Activated CD4-positive, alpha-beta T cell treated with anti-CD3 and anti-CD28 coated beads for 24 hours (primary cell): Measurements from ENCODE around the gene HSF5.
A peak's percentile ranks its signal among the peaks of the same experiment; 100 is the strongest.

Experiments
- DNase-seq, 2 donors: peaks; one replicate each; pipeline ENCODE4 v3.0.0-alpha.2; 2020; ENCODE audit warnings: low read depth in 2 of 2

Gene HSF5, protein sequence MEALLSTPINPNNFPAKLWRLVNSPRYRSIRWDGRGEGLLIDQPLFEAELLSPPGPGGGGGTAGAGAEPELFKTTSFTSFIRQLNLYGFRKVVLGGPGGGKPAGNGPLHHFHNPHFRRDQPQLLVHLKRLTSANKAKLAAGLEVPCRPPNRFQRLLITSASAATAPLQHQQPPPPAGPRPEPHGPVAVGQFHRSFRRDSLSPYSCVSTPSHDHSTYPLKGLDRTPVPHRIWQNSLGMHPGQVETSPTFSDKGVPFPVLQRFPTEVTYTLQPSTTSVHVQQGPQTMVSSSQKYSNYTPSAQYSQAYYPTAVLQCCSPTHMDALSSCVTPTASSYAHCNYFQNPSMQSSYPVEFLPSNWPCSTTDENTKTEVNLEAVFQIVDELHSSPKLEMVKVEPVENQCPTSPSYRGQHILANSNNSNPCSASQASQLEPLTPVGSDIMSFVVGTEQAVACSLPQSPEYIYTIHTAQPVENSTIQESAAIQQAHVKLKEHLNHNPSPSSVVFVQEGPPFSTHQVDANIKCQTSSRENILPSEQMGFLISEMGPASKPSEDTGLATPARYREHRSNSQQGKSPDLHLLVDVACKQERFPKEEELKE

DNA sequence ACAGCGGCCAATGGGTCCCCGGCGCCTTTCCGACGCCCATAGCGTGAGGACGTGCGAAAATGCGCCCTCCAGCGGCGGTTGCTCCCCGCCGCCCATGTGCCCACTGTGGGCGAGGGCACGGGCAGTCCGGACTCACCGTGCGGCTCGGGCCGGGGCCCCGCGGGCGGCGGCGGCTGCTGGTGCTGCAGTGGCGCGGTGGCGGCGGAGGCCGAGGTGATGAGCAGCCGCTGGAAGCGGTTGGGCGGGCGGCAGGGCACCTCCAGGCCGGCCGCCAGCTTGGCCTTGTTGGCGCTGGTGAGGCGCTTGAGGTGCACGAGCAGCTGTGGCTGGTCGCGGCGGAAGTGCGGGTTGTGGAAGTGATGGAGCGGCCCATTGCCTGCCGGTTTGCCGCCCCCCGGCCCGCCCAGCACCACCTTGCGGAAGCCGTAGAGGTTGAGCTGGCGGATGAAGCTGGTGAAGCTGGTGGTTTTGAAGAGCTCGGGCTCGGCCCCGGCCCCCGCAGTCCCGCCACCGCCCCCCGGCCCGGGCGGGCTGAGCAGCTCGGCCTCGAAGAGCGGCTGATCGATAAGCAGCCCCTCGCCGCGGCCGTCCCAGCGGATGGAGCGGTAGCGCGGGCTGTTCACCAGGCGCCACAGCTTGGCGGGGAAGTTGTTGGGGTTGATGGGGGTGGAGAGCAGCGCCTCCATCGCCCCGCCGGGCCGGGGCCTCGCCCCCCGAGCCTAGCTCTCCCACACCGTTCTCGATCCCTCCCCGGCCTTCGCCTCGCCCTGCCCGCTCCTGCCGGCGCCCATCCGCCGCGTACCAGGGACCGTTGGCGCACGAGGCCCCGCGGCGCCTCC, at the start of gene HSF5:
Gene HSF5 (minus strand): TSS at position 820 of the 839 bp plus-strand sequence. CDS start 134 bp downstream, at position 686.
- DNase-seq: peak; percentile 53 to 57

DNA sequence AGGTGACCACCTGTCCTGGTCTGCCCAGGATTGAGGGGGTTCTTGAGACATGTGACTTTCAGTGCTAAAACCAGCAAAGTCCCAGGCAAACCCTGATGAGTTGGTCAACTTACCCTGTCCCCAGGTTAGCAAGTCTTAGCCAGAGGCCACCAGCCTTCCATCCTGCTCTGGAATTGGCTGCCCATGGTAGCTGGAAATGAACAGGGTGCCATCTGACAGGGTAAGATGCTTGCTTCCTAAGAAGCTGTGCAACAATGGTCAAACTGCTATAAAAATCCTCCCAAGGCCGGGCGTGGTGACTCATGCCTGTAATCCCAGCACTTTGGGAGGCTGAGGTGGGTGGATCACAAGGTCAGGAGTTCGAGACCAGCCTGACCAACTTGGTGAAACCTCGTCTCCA, 49.1 kb upstream of the HSF5 start:
- no peak for DNase-seq

DNA sequence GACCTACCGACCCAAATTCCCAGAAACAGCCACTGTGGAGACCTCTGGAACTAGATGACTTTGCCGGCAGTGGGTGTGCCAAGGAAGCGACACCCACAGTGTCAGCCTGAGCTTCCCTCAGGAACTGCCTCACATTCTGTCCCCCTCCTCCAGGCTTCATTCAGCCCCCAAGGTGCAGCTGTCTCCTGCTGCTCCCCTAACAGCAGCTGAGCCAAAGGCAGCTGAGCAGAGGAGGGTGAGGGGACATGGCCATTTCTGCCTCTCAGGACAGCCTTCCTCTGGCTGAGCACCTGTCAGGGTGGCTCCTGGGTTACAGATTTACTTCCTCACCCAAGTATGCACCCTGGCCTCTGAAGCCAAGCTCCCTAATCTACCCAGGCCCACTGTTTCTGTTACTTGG, 48.3 kb upstream of the HSF5 start:
- DNase-seq: no peak

DNA sequence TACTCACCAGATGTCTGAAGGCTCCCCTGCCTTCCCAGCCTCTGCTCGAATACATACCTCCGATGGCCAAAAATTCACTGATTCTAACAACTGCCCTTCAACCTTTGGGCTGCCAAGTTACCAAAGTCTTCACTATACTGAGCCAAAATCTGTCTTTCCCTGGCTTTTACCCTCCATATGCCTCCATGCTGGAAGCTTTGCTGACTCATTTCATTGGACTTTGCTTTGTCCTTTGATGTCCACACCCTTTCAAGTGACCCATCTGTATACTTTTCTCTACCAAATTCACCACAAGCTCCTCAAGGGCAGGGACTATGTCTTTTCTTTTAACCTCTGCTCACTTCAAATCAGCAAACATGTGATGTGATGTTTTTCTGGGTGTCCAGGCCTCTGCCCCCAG, 47.2 kb upstream of the HSF5 start:
- DNase-seq: no peak

DNA sequence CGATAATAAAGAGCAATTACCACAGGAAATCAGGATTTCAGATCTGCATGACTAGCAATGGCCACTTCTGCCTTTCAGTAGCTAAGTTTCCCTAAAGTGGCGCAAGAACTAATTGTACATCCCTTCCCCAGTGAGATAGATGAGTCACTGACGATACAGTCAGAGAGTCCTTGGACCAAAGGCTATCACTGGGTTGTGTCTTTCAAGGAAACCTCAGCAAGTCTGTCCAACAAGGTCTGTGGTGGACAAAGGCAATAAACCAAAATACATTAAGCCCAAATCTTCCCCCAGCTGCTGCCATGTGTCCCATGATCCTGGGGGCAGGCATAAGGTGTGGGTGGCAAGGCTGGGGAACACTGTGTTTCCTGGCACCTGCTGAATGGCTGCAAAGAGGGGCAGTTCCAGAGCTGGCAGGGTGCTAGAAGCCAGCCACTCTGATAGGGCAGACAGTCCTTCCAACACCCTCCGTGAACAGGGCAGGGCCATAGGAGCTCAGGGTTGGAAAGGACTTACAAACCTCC, 46.8 kb upstream of the HSF5 start:
- DNase-seq: no peak

DNA sequence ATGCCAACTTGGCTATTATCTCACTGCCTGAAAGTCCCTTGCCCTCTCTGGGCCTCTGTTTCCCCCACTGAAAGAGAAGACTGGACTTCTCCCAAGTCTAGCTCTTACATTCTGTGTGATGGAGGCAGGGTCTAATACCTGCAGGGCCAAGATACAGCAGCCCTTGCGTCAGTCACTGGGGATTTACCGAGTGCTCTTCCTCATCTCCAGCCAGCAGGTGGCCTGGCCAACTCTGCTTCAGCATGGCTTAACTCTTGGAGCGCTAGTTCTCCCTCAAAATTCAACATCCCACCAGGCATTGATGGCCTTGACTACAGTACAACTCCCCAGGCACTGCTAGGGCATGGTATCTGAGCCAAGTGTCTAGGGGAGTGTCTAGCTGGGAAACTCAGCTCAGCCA, 46.1 kb upstream of the HSF5 start:
- no peak for DNase-seq

DNA sequence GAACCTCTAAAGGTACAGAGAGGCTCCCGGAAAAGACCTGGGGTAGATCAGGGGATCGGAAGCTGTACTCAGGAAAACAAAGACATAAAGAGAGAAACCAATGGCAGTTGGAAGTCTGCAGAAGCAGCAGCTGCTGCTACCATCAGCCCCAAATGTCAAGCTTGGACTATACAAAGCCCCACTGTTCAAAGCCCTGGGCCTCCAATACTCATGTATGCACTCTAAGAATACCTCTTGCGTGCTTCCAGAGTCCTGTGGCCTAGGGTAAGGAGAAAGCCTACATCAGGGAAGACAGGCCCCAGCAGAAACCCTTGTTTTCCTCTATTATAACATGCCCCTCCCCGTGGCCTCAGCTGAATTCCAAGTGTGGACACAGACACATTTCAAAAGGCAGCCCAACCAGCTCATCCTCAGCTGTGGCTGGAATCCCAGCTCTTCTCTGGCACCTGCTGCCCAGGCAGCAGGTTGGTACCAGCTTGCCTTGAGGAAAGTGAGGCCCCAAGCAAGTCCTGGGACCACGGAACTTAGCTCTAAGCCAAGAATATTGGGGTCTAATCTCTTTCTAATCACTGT, 45.5 kb upstream of the HSF5 start:
- no peak for DNase-seq

DNA sequence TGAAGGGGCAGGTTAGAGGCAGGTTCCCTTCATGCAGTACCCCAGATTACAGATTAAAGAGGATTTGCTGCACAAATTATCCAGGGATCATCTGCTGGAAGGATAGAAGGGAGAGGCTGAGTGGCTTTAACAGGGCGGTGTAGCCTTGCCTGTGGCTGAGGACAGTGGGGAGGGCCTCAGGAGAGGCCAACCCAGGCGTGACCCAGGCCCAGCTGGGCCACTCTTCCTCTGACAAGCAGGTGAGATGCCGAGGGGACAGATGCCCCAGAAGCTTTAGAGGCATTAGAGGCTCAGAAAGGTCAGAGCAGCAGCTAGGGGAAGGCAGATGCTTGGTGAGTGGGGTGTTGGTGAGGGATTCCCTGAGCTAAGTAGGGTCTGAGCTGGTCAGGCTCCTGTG, 44.3 kb upstream of the HSF5 start:
- DNase-seq: no peak

DNA sequence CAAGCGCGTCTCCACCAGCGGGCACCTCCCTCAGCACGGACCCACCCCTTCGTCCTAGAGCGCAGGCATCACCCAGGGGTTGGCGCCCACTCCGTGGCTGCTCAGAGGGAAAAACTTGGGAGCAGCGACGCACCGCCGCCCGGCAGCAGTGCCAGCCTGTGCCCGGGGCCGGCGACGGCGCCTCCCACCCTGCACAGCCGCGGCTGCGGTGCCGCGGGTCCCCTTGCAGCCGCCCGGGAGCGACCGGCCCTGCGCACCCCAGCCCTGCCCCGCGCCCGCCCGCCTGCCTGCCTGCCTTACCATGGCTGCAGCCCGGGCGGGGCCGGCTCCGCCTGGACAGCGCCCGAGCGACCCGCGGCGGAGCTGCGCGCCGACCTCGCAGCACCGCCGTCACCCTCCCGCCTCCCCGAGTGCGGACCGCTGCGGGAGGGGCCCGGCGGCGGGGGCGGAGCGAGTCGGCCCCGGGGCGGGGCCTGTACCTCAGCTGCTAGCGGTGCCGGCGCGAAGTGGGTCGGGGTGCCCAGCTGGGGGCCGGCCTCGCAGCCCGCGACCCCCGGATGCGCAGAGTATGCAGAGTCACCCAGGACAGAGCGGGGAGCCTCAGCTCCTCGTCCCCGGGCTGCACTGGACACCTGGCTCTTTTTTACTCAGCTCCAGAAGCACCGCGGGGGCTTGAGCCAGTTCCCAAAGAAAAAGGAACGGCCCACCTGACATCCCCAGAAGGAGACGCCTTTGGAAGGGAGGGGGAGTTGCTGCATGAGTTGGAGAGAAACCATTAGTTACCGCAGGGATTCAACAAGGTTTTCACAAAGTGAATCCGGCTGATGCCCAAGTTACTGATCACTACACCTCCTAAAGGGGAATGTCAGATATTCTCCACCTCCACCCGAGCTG, 43.7 kb upstream of the HSF5 start:
- DNase-seq: peak; percentile 45 to 47

DNA sequence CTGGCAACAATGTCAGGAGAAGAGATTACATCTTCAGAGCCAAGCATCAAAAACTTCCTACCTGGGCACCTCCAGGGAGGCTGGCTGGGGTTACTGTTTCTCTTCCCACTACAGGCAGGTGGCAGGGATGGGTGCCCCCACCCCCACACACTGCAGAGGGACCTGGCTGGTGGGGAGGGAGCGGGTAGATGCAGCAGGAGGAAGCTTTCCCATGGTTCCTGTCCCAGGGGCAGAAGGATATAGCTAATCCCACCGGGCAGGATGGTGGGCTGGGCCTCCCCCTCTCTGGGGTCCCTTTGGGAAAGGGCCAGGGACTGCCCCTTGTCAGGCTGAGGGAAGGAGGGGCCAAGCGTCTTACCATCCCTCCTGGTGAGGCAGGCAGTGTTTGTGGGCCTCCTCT, 42.9 kb upstream of the HSF5 start:
- DNase-seq: no peak

DNA sequence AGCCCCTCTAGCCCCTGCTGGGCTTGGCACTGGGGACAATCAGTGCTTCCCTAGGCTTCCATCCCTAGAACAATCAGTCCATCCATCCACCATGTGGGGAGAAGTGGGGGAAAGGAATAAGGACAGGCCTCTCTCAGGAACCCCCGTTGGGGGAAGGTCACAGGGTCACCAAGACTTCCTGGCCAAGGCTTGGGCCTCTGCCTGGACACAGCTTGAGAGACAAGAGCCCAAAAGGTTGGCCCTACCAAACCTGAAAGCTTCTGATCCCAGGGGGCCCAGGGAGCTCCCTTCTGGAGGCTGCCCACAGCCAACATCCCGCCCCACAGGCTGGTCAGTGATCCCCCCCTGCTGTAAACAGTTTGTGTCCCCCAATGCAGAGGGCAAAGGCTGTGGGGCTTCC, 42.4 kb upstream of the HSF5 start:
- DNase-seq: no peak

DNA sequence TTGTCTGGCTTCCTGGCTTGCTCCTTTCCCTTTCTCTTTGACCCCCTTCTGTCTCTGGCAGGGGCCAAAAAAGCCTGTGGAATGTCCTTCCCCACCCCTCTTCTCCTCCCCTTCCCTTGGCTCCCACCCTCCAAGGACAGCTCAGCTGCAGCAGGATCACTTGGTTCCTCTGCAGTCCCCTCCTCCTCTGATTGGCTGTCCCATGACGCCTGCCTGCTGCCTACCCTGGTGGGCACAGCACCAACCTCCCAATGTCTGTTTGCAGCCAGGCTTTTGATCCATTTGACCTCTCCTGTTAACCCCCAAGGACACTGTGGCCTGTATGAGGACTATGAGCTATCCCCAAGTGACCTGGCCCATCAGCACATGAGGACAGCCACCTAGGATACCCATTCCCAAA, 41.1 kb upstream of the HSF5 start:
- no peak for DNase-seq

DNA sequence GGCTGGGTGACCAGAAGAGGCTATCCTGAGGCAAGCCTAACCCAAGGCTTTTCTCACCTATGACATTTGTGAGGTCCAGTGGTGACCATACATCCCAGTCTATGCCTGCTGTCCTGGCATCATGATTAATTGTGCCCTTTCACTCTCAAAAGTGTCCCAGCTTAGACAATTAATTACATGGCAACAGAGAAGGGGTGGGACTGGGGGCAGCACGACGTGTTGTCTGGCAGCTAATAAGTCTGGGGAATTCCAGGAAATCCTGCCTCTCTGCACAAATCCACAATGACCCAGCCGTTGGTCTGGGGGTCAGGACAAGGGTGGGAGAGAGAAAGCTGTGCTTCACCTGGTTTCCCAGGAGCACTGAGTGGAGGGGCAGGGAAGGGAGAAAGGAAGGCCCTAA, 40.2 kb upstream of the HSF5 start:
- DNase-seq: no peak

DNA sequence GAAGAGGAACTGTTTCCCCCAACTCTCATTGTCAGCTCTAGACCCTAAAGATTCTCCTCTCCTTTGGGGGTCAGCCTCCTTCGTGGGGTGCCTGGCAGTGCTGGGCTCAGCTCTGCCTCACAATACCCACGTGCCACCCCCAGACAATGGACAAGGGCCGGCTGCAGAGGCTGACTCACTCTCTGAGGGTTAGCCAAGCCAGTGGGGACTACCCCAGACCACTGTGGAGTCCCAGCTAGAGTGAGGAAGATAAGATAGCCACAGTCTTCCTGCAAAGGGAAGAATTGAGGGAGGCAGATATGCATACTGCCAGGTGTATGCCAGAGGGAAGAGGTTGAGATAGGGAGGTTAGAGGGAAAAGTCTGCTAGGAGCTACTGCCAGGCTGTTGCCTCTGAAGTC, 39.7 kb upstream of the HSF5 start:
- DNase-seq: no peak

DNA sequence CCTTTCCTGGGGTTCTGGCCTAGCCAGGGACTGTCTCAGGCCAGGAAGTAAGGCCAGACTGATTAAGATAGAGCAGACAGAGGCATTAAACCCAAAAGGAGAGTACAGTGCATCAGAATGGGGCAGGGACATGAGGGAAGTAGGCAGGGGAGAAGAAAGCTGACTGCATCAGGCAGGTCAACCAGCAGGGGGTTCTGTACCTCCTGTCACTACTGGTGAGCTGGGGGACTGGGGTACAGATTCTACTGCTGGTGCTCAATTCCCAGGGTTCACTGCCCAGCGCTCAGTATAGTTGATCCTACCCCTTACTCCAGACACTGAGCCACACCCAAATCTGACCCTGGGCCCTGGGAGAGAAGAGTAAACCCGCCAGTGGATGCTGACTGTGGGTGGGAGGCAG, 39.1 kb upstream of the HSF5 start:
- no peak for DNase-seq

DNA sequence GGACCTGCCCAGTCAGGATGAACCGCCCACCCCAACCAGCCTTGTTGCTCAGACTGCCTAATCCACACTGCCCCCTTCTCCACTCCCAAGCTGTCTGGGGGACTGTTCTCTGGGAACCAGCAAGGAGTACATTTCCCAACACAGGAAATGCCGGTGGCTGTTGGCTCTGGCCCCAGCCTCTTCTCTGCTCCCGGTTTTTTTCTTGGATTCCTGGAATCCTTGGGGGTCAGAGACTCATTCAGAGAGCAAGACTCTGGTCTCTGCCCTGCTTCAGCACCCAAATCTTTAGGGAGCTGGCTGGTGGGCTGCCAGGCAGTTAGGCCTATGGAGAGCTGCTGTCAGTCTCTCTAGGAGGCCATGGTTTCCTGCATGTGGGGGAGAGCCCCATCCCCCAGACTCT, 37.0 kb upstream of the HSF5 start:
- no peak for DNase-seq

DNA sequence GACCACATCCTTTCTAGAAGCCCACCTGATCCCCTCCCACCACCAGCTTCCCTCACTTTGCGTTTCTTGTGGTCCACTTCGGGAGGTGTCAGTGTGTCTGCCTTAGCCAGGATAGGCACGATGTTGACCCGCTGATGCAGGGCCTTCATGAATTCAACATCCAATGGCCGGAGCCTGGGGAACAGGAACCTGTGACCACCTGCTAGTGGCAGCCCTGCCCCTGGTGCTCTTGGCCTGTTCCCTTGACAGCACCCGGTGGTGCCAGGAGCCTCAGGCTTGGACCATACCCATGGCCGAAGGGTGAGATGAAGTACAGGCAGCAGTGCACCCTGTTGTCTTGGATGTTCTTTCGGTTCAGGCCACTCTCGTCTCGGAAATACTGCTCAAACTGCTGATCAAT, 33.5 kb upstream of the HSF5 start:
- DNase-seq: no peak

DNA sequence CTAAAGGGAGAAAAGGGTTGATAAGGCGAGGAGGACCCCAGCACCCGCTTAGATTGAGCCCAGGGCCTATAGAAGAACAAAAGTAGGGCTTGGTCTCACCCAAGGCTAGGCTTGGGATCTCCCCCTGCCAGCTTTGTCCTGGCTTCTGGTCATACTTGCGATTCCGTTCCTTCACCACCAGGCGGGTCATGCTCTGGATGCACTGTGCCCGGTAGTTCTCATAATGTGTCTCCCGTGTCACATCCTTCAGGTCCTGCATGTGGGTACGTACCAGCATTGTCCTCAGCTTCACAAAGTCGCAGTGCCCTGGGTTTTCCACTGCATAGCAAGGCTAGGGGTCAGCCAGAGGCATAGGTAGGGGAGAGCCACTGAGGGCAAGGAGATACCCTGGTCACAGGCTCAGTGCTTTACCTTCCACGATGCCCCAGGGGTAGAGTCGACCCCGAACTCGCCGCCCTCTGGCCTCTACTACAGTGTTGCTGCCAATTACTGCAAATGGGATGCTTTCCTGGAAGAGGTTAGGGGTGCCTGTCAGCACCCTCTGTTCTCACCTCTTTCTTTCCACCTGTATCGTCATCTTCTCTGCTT, 32.7 kb upstream of the HSF5 start:
- no peak for DNase-seq

DNA sequence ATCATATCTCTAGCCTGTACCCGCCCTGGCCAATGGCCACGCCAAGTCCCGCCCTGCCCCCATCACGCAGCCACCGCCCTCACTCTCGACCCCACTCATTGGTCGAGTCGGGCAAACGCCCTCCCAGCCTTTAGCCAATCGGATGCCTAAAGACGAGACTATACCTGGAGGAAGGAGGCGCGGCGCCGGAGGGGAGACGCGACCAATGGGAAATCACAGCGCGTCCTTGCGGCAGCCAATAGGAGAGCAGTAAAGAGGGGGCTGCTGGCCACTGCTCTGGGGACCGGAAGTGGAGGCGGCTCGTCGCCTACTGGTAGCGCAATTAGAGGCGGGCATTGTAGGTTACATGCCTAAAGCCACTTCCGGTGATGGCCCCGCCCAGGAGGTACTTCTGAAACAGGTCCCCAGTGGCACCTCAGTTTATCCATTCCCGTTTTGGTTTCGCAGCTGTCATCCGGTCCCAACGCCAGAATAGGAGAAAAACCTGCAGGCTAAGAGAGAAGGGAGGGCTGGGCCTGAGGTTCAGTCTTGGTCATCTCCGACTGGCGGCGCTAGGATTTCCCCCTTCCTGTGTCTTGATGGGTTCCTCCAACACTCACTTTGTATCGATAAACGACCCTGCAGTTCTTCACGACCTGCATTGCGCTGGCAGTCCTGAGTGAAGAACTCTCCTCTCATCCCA, 29.9 kb upstream of the HSF5 start:
- DNase-seq: peak; percentile 98

DNA sequence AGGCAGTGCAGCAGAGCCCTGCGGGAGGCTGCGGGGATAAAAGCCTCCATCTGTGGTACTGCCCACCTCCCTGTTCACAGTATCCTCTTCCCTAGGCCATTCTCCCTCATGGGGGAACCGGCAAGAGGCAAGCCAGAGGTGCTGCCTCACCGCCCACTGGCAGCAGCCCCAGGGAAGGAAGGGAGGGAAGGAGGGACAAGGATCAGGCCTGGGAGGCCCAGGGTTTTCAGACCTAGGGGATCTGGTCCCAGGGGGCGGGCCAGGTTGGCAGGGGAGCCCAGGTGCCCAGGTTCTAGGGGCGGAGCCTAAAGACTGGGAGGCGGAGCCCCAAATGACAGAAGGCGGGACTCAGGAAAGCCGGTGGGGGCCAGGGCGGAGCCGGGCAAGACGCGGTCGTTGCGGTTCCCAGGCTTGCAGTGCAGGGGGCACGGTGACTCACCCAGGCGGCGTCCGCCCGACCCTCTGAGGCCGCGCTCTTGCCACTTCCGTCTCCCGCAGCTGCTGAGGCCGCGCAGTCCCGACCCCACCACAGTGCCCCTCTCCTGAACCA, 29.2 kb upstream of the HSF5 start:
- DNase-seq: no peak
